Muscle of arm (tissue), 12 donors: ENCODE measurements around the gene FOXC2. TPM values are rescaled to one million over a fixed set of nuclear protein-coding genes. Genes with fewer than 3 reads are reported as not detected.

Experiments
- DNase-seq: peaks from one replicate; pipeline ENCODE4 v3.0.0-alpha.2; 2013
- polyA plus RNA-seq, 12 donors: library from polyadenylated mRNA; unstranded; fragments of 120-200 nt; gene quantifications; one replicate each; pipeline ENCODE4 v1.2.1, GENCODE V29; 2013; ENCODE audit not compliant: insufficient read length in 12 of 12

FOXC2 gene
- polyA plus RNA-seq, 12 donors = 0.50 to 4.1 (median 0.98) TPM; not detected in 2

- peak; percentile 97 for DNase-seq
Measured at GRCh38 chr16:86554917-86555703, 11.5 kb upstream of the FOXC2 start, which contains the start of gene MTHFSD. MTHFSD (minus strand) TSS chr16:86555235; CDS start chr16:86555184, 51 bp downstream.

GRCh38 chr16:86555704-86556075 is 10.9 kb upstream of the FOXC2 start:
- DNase-seq = no peak

GRCh38 chr16:86556576-86556975 is 10.1 kb upstream of the FOXC2 start:
- no peak for DNase-seq

GRCh38 chr16:86557587-86557986 is 9.0 kb upstream of the FOXC2 start:
- no peak for DNase-seq

- DNase-seq = no peak
Measured at GRCh38 chr16:86558355-86559193, 8.1 kb upstream of the FOXC2 start.

GRCh38 chr16:86559802-86560305 is 6.8 kb upstream of the FOXC2 start:
- no peak for DNase-seq

GRCh38 chr16:86562356-86562755 is 4.3 kb upstream of the FOXC2 start:
- DNase-seq = no peak

- DNase-seq = peak; percentile 92
Measured at GRCh38 chr16:86563469-86564345, 2.9 kb upstream of the FOXC2 start.

GRCh38 chr16:86565181-86565631 is 1.4 kb upstream of the FOXC2 start:
- DNase-seq = no peak

- DNase-seq = no peak
Measured at GRCh38 chr16:86565644-86566511, 751 bp upstream of the FOXC2 start.

- DNase-seq = no peak
Measured at GRCh38 chr16:86566966-86567700, 504 bp downstream of the FOXC2 start.

- DNase-seq = no peak
Measured at GRCh38 chr16:86567701-86568581, 1.3 kb downstream of the FOXC2 start.

GRCh38 chr16:86568677-86569623 is 2.3 kb downstream of the FOXC2 start:
- DNase-seq = no peak

- DNase-seq = no peak
Measured at GRCh38 chr16:86569701-86570447, 3.2 kb downstream of the FOXC2 start.

GRCh38 chr16:86570558-86571529 is 4.2 kb downstream of the FOXC2 start:
- DNase-seq = no peak

- DNase-seq = no peak
Measured at GRCh38 chr16:86571530-86571915, 4.9 kb downstream of the FOXC2 start.
